ENCODE measurements around the gene CD38.

- no peak for TF ChIP-seq CTCF (IDR thresholded peaks at IDR 0.05)
- TF ChIP-seq POLR2A (IDR thresholded peaks at IDR 0.05) = no peak
These were observed 29.1 kb upstream of the CD38 start for GRCh38 chr4:15749001-15749400.
